SK-N-SH treated with all-trans-retinoic acid at 6 μM for 48 hours (cell line): ENCODE data around the gene VDAC1.

Experiments used
- TSHZ2 ChIP-seq: fragments of 250-450 bp; sonication (Bioruptor Pico); IDR thresholded peaks from 2 replicates; pipeline ENCODE4 v1.5.0; 2020; ENCODE audit warnings: mild to moderate bottlenecking, moderate library complexity
- ZFP3 ChIP-seq: fragments of 250-450 bp; sonication (Bioruptor Pico); IDR thresholded peaks from 2 replicates; pipeline ENCODE4 v1.5.0; 2020; ENCODE audit warnings: mild to moderate bottlenecking, moderate library complexity

DNA sequence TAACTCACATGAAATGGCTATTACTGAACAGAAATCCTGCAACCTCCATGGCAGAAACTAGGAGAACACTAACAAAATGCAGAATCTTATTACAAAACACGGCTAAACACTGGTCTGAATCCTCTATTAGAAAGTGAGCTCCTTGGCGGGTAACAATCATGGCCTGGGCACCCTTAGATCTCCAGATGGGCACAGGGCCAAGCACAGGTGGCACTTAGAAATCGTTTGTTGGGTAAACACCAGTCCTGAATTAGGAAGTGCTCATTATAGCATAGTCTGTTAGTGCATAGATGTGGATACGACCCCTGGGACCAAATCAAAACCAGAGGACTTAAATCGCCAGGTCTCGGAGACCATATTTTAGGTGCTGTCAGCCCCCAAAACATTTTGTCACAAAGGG lies 14.4 kb downstream of the VDAC1 start:
- no peak for TF ChIP-seq ZFP3 (CRISPR knock-in tag)
- TF ChIP-seq TSHZ2 (CRISPR knock-in tag), result no peak
